Measurements from ENCODE around the gene PRSS57.

The PRSS57 gene

GRCh38 chr19:638906-639252, 56.4 kb downstream of the PRSS57 start:
- DNase-seq (ENCODE audit: low read depth, low spot score) = no peak
